ENCODE measurements around the gene ATF3. TPM values are rescaled to one million over a fixed set of nuclear protein-coding genes. Genes with fewer than 3 reads are reported as not detected.

ATF3 gene
- total RNA-seq, 1 experiment from 2014 or later: 335 TPM

GRCh38 chr1:212669102-212669501, 60.5 kb downstream of the ATF3 start:
- Histone ChIP-seq H3K4me1 (ENCODE audit: insufficient read depth, low read length) (peaks cover 47% of the 10 kb centered on the region), H3K4me3 (ENCODE audit: low read length) (no peak overlapping the region), H3K9me2 (replicated peaks; ENCODE audit: low read length) (no peaks in the 10 kb centered on the region), H3K9ac (ENCODE audit: low read length) (no peak overlapping the region), H2AFZ (ENCODE audit: low read length) (no peak overlapping the region), H3K9me3 (ENCODE audit: low read length) (no peaks in the 10 kb centered on the region), H3K27me3 (ENCODE audit: low read length) (no peaks in the 10 kb centered on the region), H3F3A (ENCODE audit: low read length, unreplicated experiment) (no peaks in the 10 kb centered on the region), H3K4me2 (ENCODE audit: low read length) (no peak overlapping the region), H3K79me2 (ENCODE audit: low read length) (no peaks in the 10 kb centered on the region), H3K36me3 (ENCODE audit: low read depth, low read length) (no peaks in the 10 kb centered on the region), H4K20me1 (ENCODE audit: low read length) (no peaks in the 10 kb centered on the region), H3K27ac (ENCODE audit: low read length) (no peak overlapping the region)
- peak; percentile 55 for TF ChIP-seq CTCF (conservative IDR thresholded peaks at IDR 0.05; ENCODE audit: low read depth, low read length)
- TF ChIP-seq EZH2 (IDR thresholded peaks at IDR 0.05; ENCODE audit: low read length, unreplicated experiment): no peak
- no peak for ATAC-seq
- POLR2A ChIA-PET (ENCODE audit: unreplicated experiment): no interaction called here
- intact Hi-C loops (cut with micrococcal nuclease): loop anchor here (5.0 kb wide), 1 partner anchor 188 kb away; the partner anchor contains the start of gene FLVCR1
- CTCF ChIA-PET: no interaction called here
- peak; percentile 53 for DNase-seq
- BruUV-seq (replicated peaks): no TSS peak

DNA sequence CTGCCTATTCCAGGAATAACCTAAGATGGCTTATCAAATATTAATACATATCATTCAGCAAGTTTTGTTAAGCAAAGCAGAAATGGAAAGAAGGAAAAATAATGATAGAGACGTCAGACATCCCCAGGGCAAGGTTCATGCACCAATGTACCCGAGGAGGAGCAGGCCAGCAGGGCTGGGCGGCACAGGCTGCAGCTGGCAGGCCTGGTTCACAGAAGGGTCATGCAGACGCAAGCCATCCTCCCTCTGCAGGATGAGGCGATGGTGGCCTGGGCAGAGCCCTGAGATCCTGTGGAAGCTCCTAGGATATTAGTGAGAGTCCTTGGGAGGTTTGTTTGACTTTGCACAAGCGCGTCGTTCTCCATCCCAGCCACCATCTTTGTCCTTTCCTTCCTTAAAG, 61.0 kb downstream of the ATF3 start:
- H3K9me2 ChIP-seq (replicated peaks; ENCODE audit: low read length): no peaks in the 10 kb centered on the region
- H3K4me1 ChIP-seq (ENCODE audit: insufficient read depth, low read length): peaks cover 47% of the 10 kb centered on the region
- no peak overlapping the region for H3K4me2 ChIP-seq (ENCODE audit: low read length)
- BruUV-seq (replicated peaks): no TSS peak
- DNase-seq: no peak
- no peak overlapping the region for H3K9ac ChIP-seq (ENCODE audit: low read length)
- H2AFZ ChIP-seq (ENCODE audit: low read length): no peak overlapping the region
- H3K36me3 ChIP-seq (ENCODE audit: low read depth, low read length): no peaks in the 10 kb centered on the region
- no peaks in the 10 kb centered on the region for H3K27me3 ChIP-seq (ENCODE audit: low read length)
- TF ChIP-seq EZH2phosphoT487 (IDR thresholded peaks at IDR 0.05; ENCODE audit: borderline replicate concordance, low read length): no peak
- no peak for TF ChIP-seq CTCF (conservative IDR thresholded peaks at IDR 0.05; ENCODE audit: low read depth, low read length)
- TF ChIP-seq EZH2 (IDR thresholded peaks at IDR 0.05; ENCODE audit: low read length, unreplicated experiment): no peak
- ChIA-PET CTCF (no interaction called here), POLR2A (ENCODE audit: unreplicated experiment) (no interaction called here)
- no peaks in the 10 kb centered on the region for H4K20me1 ChIP-seq (ENCODE audit: low read length)
- H3K9me3 ChIP-seq (ENCODE audit: low read length): no peaks in the 10 kb centered on the region
- no peak overlapping the region for H3K4me3 ChIP-seq (ENCODE audit: low read length)
- no peak for ATAC-seq
- H3F3A ChIP-seq (ENCODE audit: low read length, unreplicated experiment): no peaks in the 10 kb centered on the region
- intact Hi-C loops (cut with micrococcal nuclease): loop anchor here (5.0 kb wide), 1 partner anchor 188 kb away; the partner anchor contains the start of gene FLVCR1
- H3K27ac ChIP-seq (ENCODE audit: low read length): no peak overlapping the region
- H3K79me2 ChIP-seq (ENCODE audit: low read length): no peaks in the 10 kb centered on the region

DNA sequence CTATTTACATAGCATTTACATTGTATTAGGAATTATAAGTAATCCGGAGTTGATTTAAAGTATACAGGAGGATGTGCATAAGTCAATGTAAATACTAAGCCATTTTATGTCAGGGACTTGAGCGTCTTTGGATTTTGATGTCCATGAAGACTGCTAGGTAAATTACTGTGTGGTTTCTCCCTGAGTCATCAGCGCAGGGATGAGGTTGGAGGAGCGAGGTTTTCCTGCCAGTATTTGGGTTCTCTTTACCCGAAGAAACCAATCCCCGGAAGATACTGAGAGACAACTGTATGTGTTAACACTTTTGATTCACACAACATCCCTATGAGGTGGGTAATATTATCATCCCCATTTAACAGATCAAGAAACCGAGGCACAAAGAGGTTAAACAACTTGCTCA, 61.7 kb downstream of the ATF3 start:
- no peak for TF ChIP-seq EZH2 (IDR thresholded peaks at IDR 0.05; ENCODE audit: low read length, unreplicated experiment)
- TF ChIP-seq CTCF (conservative IDR thresholded peaks at IDR 0.05; ENCODE audit: low read depth, low read length): no peak
- TF ChIP-seq EZH2phosphoT487 (IDR thresholded peaks at IDR 0.05; ENCODE audit: borderline replicate concordance, low read length): no peak
- no peaks in the 10 kb centered on the region for H3K27me3 ChIP-seq (ENCODE audit: low read length)
- BruUV-seq (replicated peaks): no TSS peak
- H3K79me2 ChIP-seq (ENCODE audit: low read length): no peaks in the 10 kb centered on the region
- no peak overlapping the region for H3K9ac ChIP-seq (ENCODE audit: low read length)
- ChIA-PET POLR2A (ENCODE audit: unreplicated experiment) (no interaction called here), CTCF (no interaction called here)
- H3K4me1 ChIP-seq (ENCODE audit: insufficient read depth, low read length): peaks cover 47% of the 10 kb centered on the region
- H3F3A ChIP-seq (ENCODE audit: low read length, unreplicated experiment): no peaks in the 10 kb centered on the region
- H3K27ac ChIP-seq (ENCODE audit: low read length): no peak overlapping the region
- no peaks in the 10 kb centered on the region for H3K36me3 ChIP-seq (ENCODE audit: low read depth, low read length)
- H4K20me1 ChIP-seq (ENCODE audit: low read length): no peaks in the 10 kb centered on the region
- H3K4me2 ChIP-seq (ENCODE audit: low read length): no peak overlapping the region
- intact Hi-C loops (cut with micrococcal nuclease): loop anchor here (2.0 kb wide), 1 partner anchor 32 kb away; no protein-coding TSS in a partner anchor
- ATAC-seq: no peak
- no peak overlapping the region for H3K4me3 ChIP-seq (ENCODE audit: low read length)
- H3K9me2 ChIP-seq (replicated peaks; ENCODE audit: low read length): no peaks in the 10 kb centered on the region
- no peak for DNase-seq
- H3K9me3 ChIP-seq (ENCODE audit: low read length): no peaks in the 10 kb centered on the region
- no peak overlapping the region for H2AFZ ChIP-seq (ENCODE audit: low read length)

Other genes with a start within 250 kb of the ATF3 start
- 18.7 and 37.5 TPM in 2 replicates for gene PACC1, start 193.9 kb upstream of the ATF3 start, total RNA-seq (2014; rRNA removed)
- 153 and 161 TPM in 2 replicates for gene NENF, start 175.8 kb upstream of the ATF3 start, total RNA-seq (2014; rRNA removed)
- 4.3 and 5.5 TPM in 2 replicates for gene BATF3, start 91.1 kb downstream of the ATF3 start, total RNA-seq (2014; rRNA removed)
- gene NSL1, start 183.0 kb downstream of the ATF3 start, total RNA-seq (2014; rRNA removed): 37.3 and 56.1 TPM in 2 replicates
- gene TATDN3, start 183.1 kb downstream of the ATF3 start, total RNA-seq (2014; rRNA removed): 8.8 and 12.7 TPM in 2 replicates
- gene SPATA45, start 238.9 kb downstream of the ATF3 start, total RNA-seq (2014; rRNA removed): not detected in 2 replicates
- gene FLVCR1, start 249.5 kb downstream of the ATF3 start, total RNA-seq (2014; rRNA removed): 13.9 and 15.4 TPM in 2 replicates

Measured in PC-3 (cell line).